NOMO-1 treated with dmso at 0.1 percent for 144 hours (cell line): ENCODE measurements around the gene HYDIN.

ENCODE experiments used
- DNase-seq: peaks from one replicate; lab custom pipeline; 2025; ENCODE audit not compliant: unreplicated experiment; lab: John Stamatoyannopoulos, UW

The HYDIN gene

GRCh38 chr16:70793851-70794502 lies 436.5 kb downstream of the HYDIN start:
- DNase-seq: no peak

GRCh38 chr16:70790815-70791214 lies 439.7 kb downstream of the HYDIN start:
- no peak for DNase-seq

DNA sequence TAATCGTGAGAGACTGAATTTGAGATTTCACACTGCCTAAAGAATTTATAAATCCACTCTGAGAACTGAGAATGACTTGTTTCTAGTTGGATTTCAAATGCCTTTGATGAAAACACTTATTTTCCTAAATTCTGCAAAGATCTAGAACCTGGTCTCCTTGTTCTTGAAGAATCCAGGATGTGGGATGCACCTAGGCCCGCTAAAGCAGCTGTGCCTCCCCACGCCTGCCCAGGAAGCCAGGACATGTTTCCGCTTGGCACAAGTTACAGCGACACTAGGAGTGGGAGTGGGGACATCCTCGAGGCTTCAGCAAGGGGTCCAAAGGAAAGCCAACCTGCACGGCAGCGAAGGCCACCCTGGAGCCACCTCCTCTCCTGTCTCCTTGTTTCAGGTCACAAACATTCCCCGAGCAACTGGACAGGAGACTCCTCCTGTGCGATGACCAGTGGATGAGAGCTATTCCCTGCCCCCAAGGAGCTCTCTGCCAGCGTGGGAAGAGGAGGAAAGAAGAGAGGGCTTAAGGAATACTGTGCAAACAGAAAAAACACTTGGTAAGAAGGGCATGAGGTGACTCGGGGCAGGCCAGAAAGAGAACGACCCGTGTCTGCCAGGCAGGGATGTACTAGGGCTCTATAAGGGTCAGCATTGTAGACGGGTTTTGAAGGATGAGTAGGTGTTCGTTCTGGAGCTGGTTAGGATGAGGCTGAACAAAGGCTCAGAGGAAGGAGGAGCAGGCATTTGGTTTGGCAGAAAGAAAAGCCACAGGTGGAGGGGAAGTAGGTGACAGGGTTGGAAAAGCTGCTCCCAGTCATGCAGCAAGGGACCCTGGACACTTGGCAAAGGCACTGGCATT lies 440.7 kb downstream of the HYDIN start:
- DNase-seq: no peak

GRCh38 chr16:70788668-70789594 lies 441.6 kb downstream of the HYDIN start:
- DNase-seq: no peak

GRCh38 chr16:70786020-70786755 lies 444.3 kb downstream of the HYDIN start:
- no peak for DNase-seq

DNA sequence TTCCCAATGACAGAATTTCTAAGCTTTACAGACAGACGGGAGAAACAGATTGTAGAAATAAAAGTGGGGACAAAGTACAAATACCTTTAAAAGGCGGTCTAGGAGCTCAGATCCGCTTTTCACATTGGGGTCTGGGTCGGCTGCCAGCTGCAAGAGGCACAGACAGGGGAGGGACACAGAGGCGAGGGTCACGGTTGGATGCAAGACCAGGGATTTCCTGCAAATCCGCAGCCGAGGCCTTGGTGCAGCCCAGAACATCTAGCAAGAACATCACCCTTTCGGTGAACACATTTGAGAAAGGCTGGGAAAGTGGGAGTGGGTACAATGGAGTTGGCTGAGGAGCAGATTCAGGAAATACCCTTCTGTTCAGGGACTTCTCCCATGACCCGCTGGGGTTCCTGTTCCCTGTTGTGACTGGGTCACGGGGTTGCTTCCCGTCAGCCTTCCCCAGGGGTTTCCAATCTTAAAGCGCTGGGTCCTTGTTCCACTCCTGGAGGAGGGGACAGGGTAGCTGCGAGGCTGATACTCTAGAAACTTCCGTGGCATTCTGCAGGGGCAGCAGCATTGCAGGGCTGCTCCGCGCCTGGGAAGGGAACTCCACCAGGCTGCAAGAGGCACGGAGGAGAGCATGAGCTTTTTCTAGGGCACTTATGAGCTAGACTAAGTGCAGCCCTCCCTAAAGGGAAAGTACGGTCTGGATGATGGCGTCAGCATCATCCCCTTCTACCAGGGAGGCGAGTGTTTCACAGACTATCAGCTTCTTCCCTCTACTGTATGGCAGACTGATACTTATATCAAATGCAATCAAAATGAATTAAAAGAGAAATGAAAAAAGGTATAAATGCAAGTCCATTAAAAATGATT lies 445.6 kb downstream of the HYDIN start:
- DNase-seq: no peak

DNA sequence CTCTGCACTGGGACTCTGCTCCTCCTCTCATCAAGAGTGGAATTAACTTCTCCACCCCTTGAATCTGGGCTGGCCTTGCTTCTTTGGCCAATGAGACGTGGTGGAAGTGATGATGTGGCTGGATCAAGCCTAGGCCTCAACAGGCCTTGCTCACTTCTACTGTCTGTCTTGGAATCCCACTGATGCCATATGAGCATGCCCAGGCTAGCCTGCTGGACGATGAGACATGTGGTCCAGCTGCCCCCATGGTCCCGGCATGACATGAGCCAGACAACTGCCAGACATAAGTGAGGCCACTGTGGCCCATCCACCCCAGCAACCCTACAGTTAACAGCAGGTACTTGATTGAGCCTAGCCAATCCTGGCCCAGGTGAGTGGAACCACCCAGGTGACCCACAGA lies 448.3 kb downstream of the HYDIN start:
- no peak for DNase-seq

DNA sequence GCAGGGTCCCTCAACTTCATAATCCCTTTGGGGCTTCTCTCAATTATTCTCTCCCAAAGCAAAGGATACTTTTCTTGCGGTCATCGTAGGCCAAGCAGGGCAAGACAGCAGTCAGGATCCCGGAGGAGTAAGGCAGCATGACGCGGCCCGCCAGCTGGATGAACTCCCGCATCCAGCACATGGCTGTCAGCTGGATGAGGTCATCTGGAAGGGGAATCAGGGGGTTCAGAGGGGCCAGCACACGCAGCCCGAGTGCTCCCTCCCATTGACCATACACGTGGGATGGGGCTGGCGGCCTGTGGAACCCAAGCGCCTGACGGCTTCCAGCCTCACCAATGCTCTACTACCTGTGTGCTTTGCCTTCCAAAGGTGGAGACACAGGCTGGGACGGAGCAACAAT lies 448.7 kb downstream of the HYDIN start:
- DNase-seq: no peak

DNA sequence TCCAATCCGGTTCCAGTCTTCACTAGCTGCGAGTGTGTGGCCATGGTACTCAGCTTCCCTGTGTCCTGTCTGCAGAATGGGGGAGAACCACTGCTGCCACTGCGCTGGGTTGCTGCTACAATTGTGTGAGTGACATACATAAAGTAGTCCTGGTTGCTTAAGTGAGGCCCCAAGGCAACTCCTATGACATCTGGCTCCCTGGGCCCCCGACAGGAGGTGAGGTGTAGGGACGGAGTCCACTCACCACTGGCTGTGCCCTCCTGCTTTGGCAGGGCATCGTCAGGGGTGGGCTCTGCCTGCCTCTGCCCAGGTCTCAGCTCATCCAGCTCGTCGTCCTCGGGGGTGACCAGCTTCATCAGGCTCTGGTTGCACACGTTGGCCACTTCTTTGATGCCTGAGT lies 450.0 kb downstream of the HYDIN start:
- no peak for DNase-seq

DNA sequence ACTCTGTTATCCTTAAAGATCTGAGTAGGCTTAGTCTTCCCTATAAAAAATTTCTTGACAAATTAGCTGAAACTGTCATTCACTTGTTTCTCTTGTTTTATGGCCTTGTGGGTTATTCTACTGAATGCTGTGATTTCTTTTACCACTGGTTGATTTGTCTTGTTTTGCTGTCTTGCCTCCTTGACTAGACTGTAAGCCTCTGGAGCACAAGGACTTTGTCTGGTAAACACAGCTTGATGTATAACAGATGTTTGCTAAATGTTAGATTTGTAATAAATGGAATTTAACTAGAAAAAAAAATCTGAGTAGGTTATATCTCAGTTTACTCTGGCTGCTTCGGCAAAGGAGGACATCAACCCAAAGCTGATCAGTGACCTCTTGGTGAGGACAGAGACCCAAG lies 451.2 kb downstream of the HYDIN start:
- DNase-seq: no peak

DNA sequence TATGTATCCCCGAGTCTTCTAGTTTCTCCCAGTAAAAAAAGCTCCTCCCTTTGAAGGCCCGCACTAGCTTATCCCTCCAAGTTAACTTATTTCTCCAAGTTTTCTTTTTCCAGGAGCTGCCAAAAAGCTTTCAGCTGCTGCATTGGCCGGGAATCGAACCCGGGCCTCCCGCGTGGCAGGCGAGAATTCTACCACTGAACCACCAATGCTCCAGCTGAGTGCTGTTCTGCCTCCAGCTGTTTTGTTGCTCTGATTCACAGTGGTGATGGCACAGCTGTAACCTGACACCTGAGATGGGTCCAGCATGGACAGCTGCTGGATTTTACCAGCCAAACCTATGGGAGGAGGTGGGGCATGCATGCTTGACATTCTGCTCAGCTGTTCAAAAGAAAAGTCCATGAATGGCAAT lies 451.6 kb downstream of the HYDIN start:
- DNase-seq: no peak

DNA sequence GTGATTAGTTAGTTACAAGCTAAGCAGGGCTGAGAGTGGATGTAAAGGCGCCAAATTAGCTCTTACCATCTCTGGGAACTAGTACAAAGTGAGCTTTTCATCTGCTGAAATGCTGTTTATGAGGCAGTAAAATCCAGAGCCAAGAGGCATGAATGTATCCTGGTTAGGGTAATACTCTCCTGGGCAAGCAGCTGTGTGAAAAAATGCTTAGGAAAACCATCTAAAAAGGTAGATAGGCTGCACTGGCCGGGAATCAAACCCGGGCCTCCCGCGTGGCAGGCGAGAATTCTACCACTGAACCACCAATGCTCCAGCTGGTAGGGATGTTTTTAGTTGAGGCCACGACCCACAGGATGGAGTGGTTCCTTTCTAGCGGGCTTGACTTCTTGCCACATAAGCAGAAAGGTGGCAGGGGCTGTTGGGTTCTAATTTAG lies 452.5 kb downstream of the HYDIN start:
- DNase-seq: no peak

DNA sequence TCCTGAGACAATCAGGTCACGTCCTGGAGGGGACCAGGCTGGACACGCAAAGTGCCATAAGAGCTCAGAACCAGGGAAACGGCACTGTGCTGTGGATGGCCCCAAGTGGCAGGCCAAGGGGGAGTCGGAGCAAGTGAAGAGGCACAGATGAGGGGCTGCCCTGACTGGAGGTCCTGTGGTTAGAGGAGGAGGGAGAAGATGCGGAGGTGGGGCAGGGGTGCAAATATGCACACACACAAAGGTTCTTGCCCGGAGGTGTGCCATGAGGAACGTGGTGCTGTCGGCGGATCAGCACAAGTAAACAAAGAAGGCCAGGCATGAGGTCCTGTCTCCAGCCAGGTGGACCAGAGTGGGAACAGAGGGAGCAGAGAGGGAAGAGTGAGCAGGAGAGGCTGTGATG lies 453.0 kb downstream of the HYDIN start:
- no peak for DNase-seq

GRCh38 chr16:70775399-70775798 lies 455.1 kb downstream of the HYDIN start:
- no peak for DNase-seq

DNA sequence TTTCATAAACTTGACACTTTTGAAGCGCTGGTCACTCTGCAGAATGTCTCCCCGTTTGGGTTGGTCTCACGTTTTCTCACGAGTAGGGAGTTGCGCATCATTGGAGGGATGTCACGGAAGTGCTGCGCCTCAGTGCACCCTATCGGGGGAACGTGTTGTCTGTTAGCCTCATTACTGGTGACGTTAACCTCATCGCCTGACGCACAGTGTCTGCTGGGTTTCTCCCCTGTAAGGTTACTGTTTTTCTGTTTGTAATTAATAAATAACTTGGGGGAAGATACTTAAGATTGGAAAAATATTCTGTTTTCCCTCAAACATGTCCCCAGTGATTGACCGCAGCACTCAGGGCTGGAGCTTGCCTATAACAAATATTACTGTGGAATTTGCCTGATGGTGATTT lies 456.3 kb downstream of the HYDIN start:
- DNase-seq: no peak

DNA sequence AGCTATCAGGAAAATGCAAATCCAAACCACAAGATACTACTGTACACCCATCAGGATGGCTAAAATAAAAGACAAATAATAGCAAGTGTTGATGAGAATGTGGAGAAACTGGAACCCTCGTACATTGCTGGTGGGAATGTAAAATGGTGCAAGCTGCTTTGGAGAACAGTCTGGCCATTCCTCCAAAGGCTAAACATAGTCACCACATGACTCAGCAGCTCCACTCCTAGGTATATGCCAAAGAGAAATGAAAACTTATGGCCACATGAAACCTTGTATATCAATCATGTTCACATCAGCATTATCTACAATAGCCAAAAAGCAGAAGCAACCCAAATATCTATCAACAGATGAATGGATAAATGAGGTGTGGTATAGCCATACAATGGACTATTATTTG lies 458.0 kb downstream of the HYDIN start:
- DNase-seq: no peak

DNA sequence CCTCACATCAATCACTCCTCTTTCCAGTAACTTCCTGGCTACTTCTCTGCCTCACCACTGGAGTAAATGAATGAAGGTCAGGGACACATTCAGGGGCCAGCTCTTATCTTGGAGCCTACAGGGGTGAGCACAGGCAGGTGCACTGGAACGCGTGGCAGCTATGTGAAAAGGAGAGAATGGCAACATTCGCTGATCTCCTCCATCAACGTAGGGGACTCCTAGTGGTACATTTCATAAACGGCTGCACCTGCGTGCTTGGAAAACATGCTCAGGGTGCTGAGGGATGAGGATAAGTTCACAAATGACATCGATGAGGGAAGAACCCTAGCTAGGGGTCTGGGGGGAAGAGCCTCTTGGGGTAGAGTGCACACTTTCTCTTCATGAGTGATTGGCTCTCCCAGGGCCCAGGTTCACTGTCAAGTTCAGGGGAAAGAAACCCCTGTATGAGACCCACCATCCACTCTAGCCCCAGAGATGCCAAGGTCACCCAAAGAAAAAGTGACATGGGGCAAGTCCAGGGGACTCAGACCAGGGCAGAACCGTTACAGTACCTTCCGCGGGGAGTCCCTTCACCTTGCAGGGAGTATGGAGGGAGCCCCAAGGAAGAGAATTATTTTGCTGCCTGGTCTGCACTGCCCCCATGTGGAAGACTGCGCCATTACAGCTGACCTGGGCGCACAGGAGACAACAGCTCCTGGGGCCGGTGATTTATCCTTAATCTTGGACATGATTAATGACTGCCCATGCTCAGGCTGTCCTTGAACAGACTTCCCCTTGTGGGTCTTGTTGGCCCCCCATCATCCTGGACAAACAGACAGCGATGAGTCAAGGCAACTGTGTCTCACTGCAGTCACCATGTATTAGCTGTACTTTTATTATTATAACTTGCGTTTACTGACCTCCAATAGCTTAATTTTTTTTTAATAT lies 459.6 kb downstream of the HYDIN start:
- DNase-seq: no peak

DNA sequence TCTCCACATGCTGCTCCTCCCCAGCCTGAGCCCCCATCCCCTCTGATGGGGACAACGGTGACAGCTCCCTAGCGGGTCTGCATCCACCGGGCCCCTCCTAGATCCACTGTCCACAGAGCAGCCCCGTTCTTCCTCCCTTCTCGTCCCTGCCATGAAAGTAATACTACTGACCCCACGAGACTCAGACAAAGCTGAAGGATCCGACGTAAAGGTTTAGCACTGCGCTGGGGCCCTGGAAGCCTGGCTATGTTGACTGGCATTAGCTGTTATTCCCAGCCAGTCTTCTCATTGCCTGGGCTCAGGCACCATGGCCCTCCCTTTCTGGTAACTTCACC lies 460.3 kb downstream of the HYDIN start:
- no peak for DNase-seq

DNA sequence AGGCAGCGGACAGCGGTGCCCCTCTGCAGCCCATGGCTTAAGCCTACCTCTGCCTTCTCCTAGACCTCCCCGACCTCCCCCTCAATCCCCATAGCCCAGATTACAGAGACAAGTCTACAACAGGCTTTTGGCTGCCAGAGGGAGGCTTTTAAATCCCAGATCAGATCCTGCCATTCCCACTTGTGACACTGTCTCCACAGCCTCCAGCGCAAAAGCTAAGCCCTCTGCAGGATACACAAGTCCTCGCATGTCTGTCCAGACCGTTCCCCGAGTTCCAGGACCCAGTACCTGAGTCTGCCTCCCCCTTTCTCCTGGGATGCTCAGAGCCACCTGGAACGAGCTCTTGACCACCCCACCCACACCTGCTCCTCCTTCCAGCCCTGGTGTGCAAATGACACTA lies 460.8 kb downstream of the HYDIN start:
- DNase-seq: no peak
